GM23248 (cell line): ENCODE measurements around the gene ADAM33.

Experiments used
- EZH2 ChIP-seq: fragments of 200-600 bp; sonication (generic); IDR thresholded peaks from 2 replicates; pipeline ENCODE4 v1.6.1; 2018; ENCODE audit warnings: antibody characterized with exemption, mild to moderate bottlenecking; ENCODE audit not compliant: insufficient read depth, poor library complexity, severe bottlenecking
- EZH2phosphoT487 ChIP-seq: fragments of 200-600 bp; sonication (generic); IDR thresholded peaks from 2 replicates; pipeline ENCODE4 v1.6.1; 2018; ENCODE audit warnings: antibody characterized with exemption, moderate library complexity, mild to moderate bottlenecking, low read depth; ENCODE audit not compliant: insufficient read depth

DNA sequence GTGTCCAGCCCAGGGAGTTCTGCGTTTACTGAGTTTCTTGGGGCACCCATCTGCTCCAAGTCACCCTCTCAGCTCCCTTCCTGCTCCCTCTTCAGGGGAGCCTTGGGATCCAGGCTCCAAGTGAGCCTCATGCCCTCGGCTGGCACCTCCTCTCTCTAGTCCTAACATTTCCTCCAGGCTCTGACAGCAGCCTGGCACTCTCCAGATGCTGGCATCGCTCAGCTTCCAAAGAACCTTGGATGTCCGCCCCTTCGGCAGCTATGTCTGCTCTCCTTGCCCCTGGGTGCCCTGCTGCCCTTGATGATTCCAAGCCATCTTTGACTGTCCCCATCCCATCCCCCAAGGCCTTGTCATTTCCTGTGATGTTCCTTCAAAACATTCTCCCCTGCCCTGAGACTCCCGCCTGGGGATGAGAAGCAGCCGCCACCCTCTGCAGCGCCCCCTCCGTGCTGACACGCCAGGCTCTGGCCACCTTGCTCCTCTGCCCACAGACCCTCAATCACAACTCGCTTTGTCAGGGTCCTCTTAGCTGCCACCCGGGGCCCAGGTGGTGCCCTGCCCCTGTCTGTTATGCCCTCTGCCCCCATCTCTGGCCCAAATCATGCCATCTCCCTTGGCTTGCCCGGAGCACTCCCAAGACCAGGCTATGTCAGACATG lies 12.0 kb downstream of the ADAM33 start:
- TF ChIP-seq EZH2 (no peak), EZH2phosphoT487 (no peak)
